Measurements from ENCODE around the gene C5orf63. TPM values are rescaled to one million over a fixed set of nuclear protein-coding genes. Genes with fewer than 3 reads are reported as not detected.
A peak's percentile ranks its signal among the peaks of the same experiment; 100 is the strongest.
"Not testable (repeated sequence)": the region's sequence is repeated elsewhere in the genome, so short reads cannot be mapped to it uniquely, and the experiment has no call there.

C5orf63 gene
- total RNA-seq, 1 experiment from 2014 or later: 4.5 TPM

GRCh38 chr5:127083711-127084110 is 10.4 kb upstream of the C5orf63 start:
- in situ Hi-C loops (cut with HindIII; ENCODE audit: low pct_unique_long_range_greater_than_20kb, low sequenced_read_pairs): no loop called here
- peak; percentile 17 for DNase-seq (ENCODE audit: low read depth, low spot score)

- in situ Hi-C loops (cut with HindIII; ENCODE audit: low pct_unique_long_range_greater_than_20kb, low sequenced_read_pairs): no loop called here
- no peak for DNase-seq (ENCODE audit: low read depth, low spot score)
Measured at GRCh38 chr5:127079994-127080491, 6.7 kb upstream of the C5orf63 start.

- in situ Hi-C loops (cut with HindIII; ENCODE audit: low pct_unique_long_range_greater_than_20kb, low sequenced_read_pairs): no loop called here
- DNase-seq (ENCODE audit: low read depth, low spot score): no peak
Measured at GRCh38 chr5:127077366-127077765, 4.1 kb upstream of the C5orf63 start.

GRCh38 chr5:127076315-127077129 is 3.2 kb upstream of the C5orf63 start:
- in situ Hi-C loops (cut with HindIII; ENCODE audit: low pct_unique_long_range_greater_than_20kb, low sequenced_read_pairs): no loop called here
- no peak for DNase-seq (ENCODE audit: low read depth, low spot score)

GRCh38 chr5:127074466-127074865 is 1.2 kb upstream of the C5orf63 start:
- in situ Hi-C loops (cut with HindIII; ENCODE audit: low pct_unique_long_range_greater_than_20kb, low sequenced_read_pairs): no loop called here
- DNase-seq (ENCODE audit: low read depth, low spot score): no peak

GRCh38 chr5:127070243-127070642 is 3.1 kb downstream of the C5orf63 start:
- in situ Hi-C loops (cut with HindIII; ENCODE audit: low pct_unique_long_range_greater_than_20kb, low sequenced_read_pairs): no loop called here
- DNase-seq (ENCODE audit: low read depth, low spot score): no peak

- no peak for DNase-seq (ENCODE audit: low read depth, low spot score)
- in situ Hi-C loops (cut with HindIII; ENCODE audit: low pct_unique_long_range_greater_than_20kb, low sequenced_read_pairs): no loop called here
Measured at GRCh38 chr5:127068493-127069214, 4.6 kb downstream of the C5orf63 start.

- in situ Hi-C loops (cut with HindIII; ENCODE audit: low pct_unique_long_range_greater_than_20kb, low sequenced_read_pairs): no loop called here
- no peak for DNase-seq (ENCODE audit: low read depth, low spot score)
Measured at GRCh38 chr5:127066721-127067120, 6.6 kb downstream of the C5orf63 start.

- in situ Hi-C loops (cut with HindIII; ENCODE audit: low pct_unique_long_range_greater_than_20kb, low sequenced_read_pairs): no loop called here
- no peak for DNase-seq (ENCODE audit: low read depth, low spot score)
Measured at GRCh38 chr5:127064253-127064840, 9.0 kb downstream of the C5orf63 start.

GRCh38 chr5:127063257-127063913 is 9.9 kb downstream of the C5orf63 start:
- no peak for DNase-seq (ENCODE audit: low read depth, low spot score)
- in situ Hi-C loops (cut with HindIII; ENCODE audit: low pct_unique_long_range_greater_than_20kb, low sequenced_read_pairs): no loop called here

- in situ Hi-C loops (cut with HindIII; ENCODE audit: low pct_unique_long_range_greater_than_20kb, low sequenced_read_pairs): no loop called here
- DNase-seq (ENCODE audit: low read depth, low spot score): no peak
Measured at GRCh38 chr5:127061956-127062355, 11.3 kb downstream of the C5orf63 start.

- no peak for DNase-seq (ENCODE audit: low read depth, low spot score)
- in situ Hi-C loops (cut with HindIII; ENCODE audit: low pct_unique_long_range_greater_than_20kb, low sequenced_read_pairs): no loop called here
Measured at GRCh38 chr5:127061537-127061936, 11.8 kb downstream of the C5orf63 start.

GRCh38 chr5:127060470-127060985 is 12.8 kb downstream of the C5orf63 start:
- in situ Hi-C loops (cut with HindIII; ENCODE audit: low pct_unique_long_range_greater_than_20kb, low sequenced_read_pairs): no loop called here
- DNase-seq (ENCODE audit: low read depth, low spot score): no peak

GRCh38 chr5:127056896-127057295 is 16.4 kb downstream of the C5orf63 start:
- DNase-seq (ENCODE audit: low read depth, low spot score): no peak

GRCh38 chr5:127055880-127056653 is 17.2 kb downstream of the C5orf63 start:
- in situ Hi-C loops (cut with HindIII; ENCODE audit: low pct_unique_long_range_greater_than_20kb, low sequenced_read_pairs): no loop called here
- DNase-seq (ENCODE audit: low read depth, low spot score): no peak

More at GRCh38 chr5:127056896-127057295, 16.4 kb downstream of the C5orf63 start:
- in situ Hi-C loops (cut with HindIII; ENCODE audit: low pct_unique_long_range_greater_than_20kb, low sequenced_read_pairs): no loop called here

GRCh38 chr5:127053551-127053950 is 19.8 kb downstream of the C5orf63 start:
- DNase-seq (ENCODE audit: low read depth, low spot score); in situ Hi-C loops (cut with HindIII; ENCODE audit: low pct_unique_long_range_greater_than_20kb, low sequenced_read_pairs): not testable (repeated sequence)

GRCh38 chr5:127053049-127053448 is 20.3 kb downstream of the C5orf63 start:
- in situ Hi-C loops (cut with HindIII; ENCODE audit: low pct_unique_long_range_greater_than_20kb, low sequenced_read_pairs): no loop called here

More at GRCh38 chr5:127053049-127053448, 20.3 kb downstream of the C5orf63 start:
- peak; percentile 31 for DNase-seq (ENCODE audit: low read depth, low spot score)
